Kidney (tissue), 22 donors: Measurements from ENCODE around the gene EVI5L. TPM values are rescaled to one million over a fixed set of nuclear protein-coding genes. Genes with fewer than 3 reads are reported as not detected.

Experiments used
- DNase-seq, 5 donors: peaks; one replicate each; pipeline ENCODE4 v3.0.0-alpha.2; 2013 to 2020
- FAIRE-seq: peaks from 2 replicates; lab custom pipeline; 2012; peaks lifted over from hg19 to GRCh38; lab: Jason Lieb, UNC
- H3K27ac ChIP-seq, 2 donors: one replicate each; pipeline ENCODE4 v1.7.0; 2013; ENCODE audit warnings: low read depth in 2 of 2, low read length in 2 of 2, inconsistent platforms in 1 of 2
- H3K27me3 ChIP-seq: one replicate; pipeline ENCODE4 v1.7.1; 2013; ENCODE audit warnings: low read length, inconsistent platforms; ENCODE audit not compliant: control insufficient read depth, insufficient read depth
- H3K36me3 ChIP-seq, 3 donors: one replicate each; pipeline versions ENCODE4 v1.7.0 to v1.7.1; 2013; ENCODE audit warnings: low read length in 3 of 3, control low read depth in 1 of 3, inconsistent platforms in 1 of 3; ENCODE audit not compliant: insufficient read depth in 3 of 3, control insufficient read depth in 2 of 3
- H3K4me1 ChIP-seq, 3 donors: one replicate each; pipeline versions ENCODE4 v1.7.0 to v1.7.1; 2013; ENCODE audit warnings: low read length in 3 of 3, inconsistent platforms in 1 of 3, low read depth in 1 of 3; ENCODE audit not compliant: control insufficient read depth in 2 of 3, insufficient read depth in 2 of 3
- H3K4me3 ChIP-seq, 3 donors: one replicate each; pipeline versions ENCODE4 v1.7.0 to v1.8.1; 2013; ENCODE audit warnings: low read length in 3 of 3, control low read depth in 1 of 3, inconsistent platforms in 1 of 3
- H3K9ac ChIP-seq, 3 donors: one replicate each; pipeline versions ENCODE4 v1.7.0 to v1.7.1; 2013; ENCODE audit warnings: low read length in 3 of 3, control low read depth in 1 of 3, inconsistent platforms in 1 of 3
- H3K9me3 ChIP-seq, 3 donors: one replicate each; pipeline versions ENCODE4 v1.7.0 to v1.7.1; 2013; ENCODE audit warnings: low read length in 3 of 3, control low read depth in 1 of 3, inconsistent platforms in 1 of 3; ENCODE audit not compliant: control insufficient read depth in 2 of 3, insufficient read depth in 1 of 3
- CTCF ChIP-seq: IDR thresholded peaks from 3 replicates; pipeline ENCODE4 v1.5.1; 2012; ENCODE audit warnings: mild to moderate bottlenecking, moderate library complexity, borderline replicate concordance; ENCODE audit not compliant: insufficient read depth; ENCODE audit errors: extremely low read depth
- intact Hi-C: fragments of 100-400 bp; cut with DNase I; formaldehyde crosslinking; loops from one replicate; pipeline ENCODE4 v1.11.1; 2022
- long read RNA-seq, 10 donors: library from polyadenylated mRNA in 1 of 10; unstranded in 1 of 10; transcript quantifications; one replicate each; pipeline ENCODE4 v2.0.0 and lab custom pipeline, GENCODE V29; 2021 to 2026
- polyA plus RNA-seq: library from polyadenylated mRNA; stranded (reverse); fragments of 350-450 nt; fragmentation: Illumina TruSeq; extraction: RNeasy Lipid Tissue Mini Kit (QIAGEN cat#74804); gene quantifications from one replicate; pipeline ENCODE4 v1.2.3, GENCODE V29; 2014; ENCODE audit warnings: low read depth, low replicate concordance; ENCODE audit not compliant: insufficient read depth
- total RNA-seq: library from RNA; stranded (reverse); fragmentation: NEBNext Ultra II Directional; extraction: Animal tissue kit (Norgen Biotek cat#: 25700); gene quantifications from one replicate; pipeline ENCODE4 v1.2.1, GENCODE V29; 2021
- donor health status: control.
- donor health status: control.
- donor health status: control.
- donor health status: control.
- donor health status: control.
- donor health status: DM: yes; HTN: yes; CAD: no.
- donor health status: Normal renal cell carcinoma (clear cell type).

Gene EVI5L
- total RNA-seq (15.9 TPM), polyA plus RNA-seq (14.5 TPM)
- long read RNA-seq, donor 1, partial matches to known transcripts: 18 of 23 reads
- long read RNA-seq, donor 1, other reads (novel, unspliced or antisense): 5 of 23 reads
- long read RNA-seq, donor 2, partial matches to known transcripts: 128 of 129 reads
- long read RNA-seq, donor 2, other reads (novel, unspliced or antisense): 0 of 129 reads
- long read RNA-seq, donor 3, partial matches to known transcripts: 7 of 44 reads
- long read RNA-seq, donor 3, other reads (novel, unspliced or antisense): 37 of 44 reads
- long read RNA-seq, donor 4, partial matches to known transcripts: 89 of 90 reads
- long read RNA-seq, donor 4, other reads (novel, unspliced or antisense): 0 of 90 reads
- long read RNA-seq, donor 5: 0 reads
- long read RNA-seq, donor 6, partial matches to known transcripts: 172 of 172 reads
- long read RNA-seq, donor 6, other reads (novel, unspliced or antisense): 0 of 172 reads
- long read RNA-seq, donor 7, transcript EVI5L-201 (19 exons, 3,855 nt): major isoform, 12 of 28 reads
- long read RNA-seq, donor 7, partial matches to known transcripts: 8 of 28 reads
- long read RNA-seq, donor 7, other reads (novel, unspliced or antisense): 8 of 28 reads
- long read RNA-seq, donor 8, partial matches to known transcripts: 103 of 110 reads
- long read RNA-seq, donor 8, other reads (novel, unspliced or antisense): 7 of 110 reads
- long read RNA-seq, donor 9, partial matches to known transcripts: 0 of 1 reads
- long read RNA-seq, donor 9, other reads (novel, unspliced or antisense): 0 of 1 reads
- long read RNA-seq, donor 10, partial matches to known transcripts: 170 of 171 reads
- long read RNA-seq, donor 10, other reads (novel, unspliced or antisense): 0 of 171 reads

GRCh38 chr19:7829561-7830271 is at the start of gene EVI5L:
EVI5L (plus strand) TSS chr19:7830218; CDS start chr19:7846543, 16,325 bp downstream.
- H3K9me3 ChIP-seq: no peaks in the 10 kb centered on the region
- H3K27me3 ChIP-seq: no peaks in the 10 kb centered on the region
- FAIRE-seq: peak; percentile 99
- H3K4me1 ChIP-seq: peaks cover 0 to 23% (median 4%) of the 10 kb centered on the region in 3 donors
- intact Hi-C loops: no loop called here
- no peak within 1 kb of the TSS for H3K9ac ChIP-seq
- no peaks in the 10 kb centered on the region for H3K36me3 ChIP-seq
- peak; percentile 99 to 100 (median 100) for DNase-seq
- no peak within 1 kb of the TSS for H3K27ac ChIP-seq
- peak within 1 kb of the TSS; percentile 3 to 50 (median 10) for H3K4me3 ChIP-seq
- no peak for TF ChIP-seq CTCF

GRCh38 chr19:7781157-7781556 is 48.9 kb upstream of the EVI5L start:
- H3K4me1 ChIP-seq: no peaks in the 10 kb centered on the region
- DNase-seq (peak in 2 of 5 donors; percentile 50 to 55), FAIRE-seq (no peak)
- H3K27me3 ChIP-seq: no peaks in the 10 kb centered on the region
- no peak overlapping the region for H3K4me3 ChIP-seq
- H3K9me3 ChIP-seq: no peaks in the 10 kb centered on the region
- intact Hi-C loops: no loop called here
- TF ChIP-seq CTCF: no peak
- H3K9ac ChIP-seq: no peak overlapping the region
- no peaks in the 10 kb centered on the region for H3K36me3 ChIP-seq
- no peak overlapping the region for H3K27ac ChIP-seq

- FAIRE-seq: no peak
- H3K27ac ChIP-seq: no peak overlapping the region
- no peaks in the 10 kb centered on the region for H3K4me1 ChIP-seq
- no peaks in the 10 kb centered on the region for H3K36me3 ChIP-seq
- H3K9me3 ChIP-seq: no peaks in the 10 kb centered on the region
- no peak overlapping the region for H3K9ac ChIP-seq
- intact Hi-C loops: no loop called here
- H3K4me3 ChIP-seq: no peak overlapping the region
- TF ChIP-seq CTCF: no peak
- DNase-seq: no peak
- H3K27me3 ChIP-seq: peaks cover 8% of the 10 kb centered on the region
These were observed 46.0 kb upstream of the EVI5L start for GRCh38 chr19:7783991-7784423.
